Suprapubic skin (tissue), 4 donors: ENCODE data around the gene GRM5.
"Not testable (repeated sequence)": the region's sequence is repeated elsewhere in the genome, so short reads cannot be mapped to it uniquely, and the experiment has no call there.

Source experiments
- CTCF ChIP-seq, 2 donors: fragments of 200-600 bp in 1 of 2; fragments of 450-650 bp in 1 of 2; sonication (generic) in 1 of 2; IDR thresholded peaks; one replicate each; pipeline ENCODE4 v1.5.1; 2016 to 2019; ENCODE audit warnings: antibody characterized with exemption in 2 of 2, mild to moderate bottlenecking in 1 of 2, moderate library complexity in 1 of 2
- EP300 ChIP-seq: sonication (generic); formaldehyde crosslinking; IDR thresholded peaks from one replicate; pipeline ENCODE4 v1.6.1; 2017; ENCODE audit warnings: antibody characterized with exemption
- POLR2AphosphoS5 ChIP-seq, 3 donors: sonication (generic); formaldehyde crosslinking; IDR thresholded peaks; one replicate each; pipeline ENCODE4 v1.6.1; 2017; ENCODE audit warnings: antibody characterized with exemption in 3 of 3

- TF ChIP-seq EP300; POLR2AphosphoS5 (IDR thresholded peaks at IDR 0.05); CTCF (IDR thresholded peaks at IDR 0.05): not testable (repeated sequence)
Observed at GRCh38 chr11:88851547-88851946, 214.2 kb downstream of the GRM5 start.
